Hepatocyte (in vitro differentiated cells): ENCODE measurements around the gene C19orf81. TPM values are rescaled to one million over a fixed set of nuclear protein-coding genes. Genes with fewer than 3 reads are reported as not detected.

Experiments used
- DNase-seq: peaks from one replicate; pipeline ENCODE4 v3.0.0-alpha.2; 2016; ENCODE audit warnings: low spot score
- H2AFZ ChIP-seq: fragments of 200-600 bp; sonication (generic); 2 replicates; pipeline ENCODE4 v1.6.0; 2016; ENCODE audit warnings: antibody characterized with exemption, mild to moderate bottlenecking
- H3K27ac ChIP-seq: fragments of 200-600 bp; sonication (generic); 2 replicates; pipeline ENCODE4 v1.5.1; 2016; ENCODE audit warnings: mild to moderate bottlenecking
- H3K27me3 ChIP-seq: fragments of 200-600 bp; sonication (generic); 2 replicates; pipeline ENCODE4 v1.6.1; 2016
- H3K36me3 ChIP-seq: fragments of 200-600 bp; sonication (generic); replicated peaks from 2 replicates; pipeline ENCODE4 v1.5.1; 2016; ENCODE audit warnings: low read depth; ENCODE audit not compliant: insufficient read depth
- H3K4me1 ChIP-seq: fragments of 200-600 bp; sonication (generic); 2 replicates; pipeline ENCODE4 v1.5.1; 2016; ENCODE audit warnings: mild to moderate bottlenecking, moderate library complexity; ENCODE audit not compliant: insufficient read depth
- H3K4me2 ChIP-seq: fragments of 200-600 bp; sonication (generic); 2 replicates; pipeline ENCODE4 v1.6.0; 2016
- H3K4me3 ChIP-seq: fragments of 200-600 bp; sonication (generic); 2 replicates; pipeline ENCODE4 v1.5.1; 2016; ENCODE audit warnings: mild to moderate bottlenecking
- H3K79me2 ChIP-seq: fragments of 200-600 bp; sonication (generic); 2 replicates; pipeline ENCODE4 v1.6.0; 2017; ENCODE audit warnings: mild to moderate bottlenecking
- H3K9me2 ChIP-seq: fragments of 200-600 bp; sonication (generic); replicated peaks from 2 replicates; pipeline ENCODE4 v1.6.0; 2017; ENCODE audit warnings: mild to moderate bottlenecking; ENCODE audit not compliant: insufficient read depth
- H3K9me3 ChIP-seq: fragments of 200-600 bp; sonication (generic); 2 replicates; pipeline ENCODE4 v1.5.1; 2016; ENCODE audit warnings: low read depth, mild to moderate bottlenecking
- H4K20me1 ChIP-seq: fragments of 200-600 bp; sonication (generic); 2 replicates; pipeline ENCODE4 v1.6.0; 2016; ENCODE audit warnings: mild to moderate bottlenecking; ENCODE audit not compliant: insufficient read depth, poor library complexity, severe bottlenecking
- CTCF ChIP-seq: fragments of 200-600 bp; sonication (generic); IDR thresholded peaks from 2 replicates; pipeline ENCODE4 v1.5.1; 2016; ENCODE audit warnings: antibody characterized with exemption, mild to moderate bottlenecking; ENCODE audit not compliant: poor library complexity
- EZH2 ChIP-seq: fragments of 200-600 bp; sonication (generic); IDR thresholded peaks from 2 replicates; pipeline ENCODE4 v1.6.1; 2016; ENCODE audit warnings: antibody characterized with exemption, mild to moderate bottlenecking, borderline replicate concordance
- EZH2phosphoT487 ChIP-seq: fragments of 200-600 bp; sonication (generic); IDR thresholded peaks from one replicate; pipeline ENCODE4 v1.6.1; 2018; ENCODE audit warnings: antibody characterized with exemption, mild to moderate bottlenecking, low read depth, moderate library complexity; ENCODE audit not compliant: unreplicated experiment, severe bottlenecking
- WGBS: methylation state at CpG from one replicate; pipeline ENCODE4 v1.1.6; 2016; ENCODE audit warnings: low lambda C conversion rate; ENCODE audit errors: missing lambda C conversion rate; 5-methylcytosine and 5-hydroxymethylcytosine counted together
- polyA plus RNA-seq: library from polyadenylated mRNA; unstranded; fragments of >200 nt; fragmentation: Nextera tagmentation; extraction: Ambion mirVana; gene quantifications from 2 replicates; pipeline ENCODE4 v1.2.1, GENCODE V29; 2016
- total RNA-seq: library from RNA; depleted of rRNA; stranded (reverse); fragments of >200 nt; gene quantifications from 2 replicates; pipeline ENCODE4 v1.2.3, GENCODE V29; 2014

C19orf81 gene
- total and polyA plus RNA-seq, 2 experiments from 2014 or later: 4.1 to 12.4 TPM

GRCh38 chr19:50640368-50640767, 8.9 kb upstream of the C19orf81 start:
- Histone ChIP-seq H3K27me3 (peaks cover 37% of the 10 kb centered on the region), H3K9me2 (no peaks in the 10 kb centered on the region), H3K4me1 (no peaks in the 10 kb centered on the region), H3K36me3 (no peaks in the 10 kb centered on the region), H3K27ac (no peak overlapping the region), H2AFZ (no peak overlapping the region), H3K9me3 (no peaks in the 10 kb centered on the region), H4K20me1 (no peaks in the 10 kb centered on the region), H3K4me3 (no peak overlapping the region), H3K4me2 (peak overlapping the region; percentile 99), H3K79me2 (no peaks in the 10 kb centered on the region)
- 84% methylated on average over 2 of the region's 2 CpGs for WGBS
- TF ChIP-seq EZH2phosphoT487: no peak
- no peak for TF ChIP-seq EZH2
- TF ChIP-seq CTCF: no peak
- DNase-seq: no peak

- Histone ChIP-seq H3K9me2 (no peaks in the 10 kb centered on the region), H3K9me3 (no peaks in the 10 kb centered on the region), H3K4me1 (no peaks in the 10 kb centered on the region), H4K20me1 (no peaks in the 10 kb centered on the region), H2AFZ (no peak overlapping the region), H3K4me3 (no peak overlapping the region), H3K27ac (no peak overlapping the region), H3K79me2 (no peaks in the 10 kb centered on the region), H3K36me3 (no peaks in the 10 kb centered on the region), H3K4me2 (no peak overlapping the region), H3K27me3 (peaks cover 18% of the 10 kb centered on the region)
- no peak for DNase-seq
- 61% methylated on average over 1 of the region's 1 CpG for WGBS
- TF ChIP-seq CTCF: no peak
- TF ChIP-seq EZH2: no peak
- TF ChIP-seq EZH2phosphoT487: no peak
Observed at GRCh38 chr19:50644315-50644915, 4.8 kb upstream of the C19orf81 start.

DNA sequence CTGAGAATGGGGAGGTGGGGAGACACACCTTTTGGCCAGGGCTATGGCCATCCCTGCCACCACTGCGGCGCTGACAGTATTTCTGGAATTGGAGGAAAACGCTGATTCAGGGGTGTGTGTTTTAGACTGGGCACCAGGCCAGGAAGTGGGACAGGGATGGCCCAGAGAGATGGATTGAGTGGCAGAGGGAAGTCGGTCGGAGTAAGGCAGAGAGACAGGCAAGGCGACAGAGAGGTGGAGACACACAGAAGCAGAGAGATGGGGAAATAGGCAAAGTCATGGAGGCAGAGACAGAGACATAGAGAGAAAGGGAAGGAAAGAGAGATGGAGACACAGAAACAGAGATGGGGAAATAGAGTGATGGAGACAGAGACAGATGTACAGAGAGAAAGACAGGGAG, 4.1 kb upstream of the C19orf81 start:
- 83% methylated on average over 6 of the region's 6 CpGs for WGBS
- Histone ChIP-seq H3K9me2 (no peaks in the 10 kb centered on the region), H3K4me1 (no peaks in the 10 kb centered on the region), H3K9me3 (no peaks in the 10 kb centered on the region), H4K20me1 (no peaks in the 10 kb centered on the region), H3K36me3 (no peaks in the 10 kb centered on the region), H3K4me2 (no peak overlapping the region), H3K27me3 (peaks cover 18% of the 10 kb centered on the region), H3K27ac (no peak overlapping the region), H2AFZ (no peak overlapping the region), H3K4me3 (no peak overlapping the region), H3K79me2 (no peaks in the 10 kb centered on the region)
- DNase-seq: no peak
- TF ChIP-seq EZH2 (no peak), EZH2phosphoT487 (no peak), CTCF (no peak)
